Hindlimb muscle (tissue), 1 donor: ENCODE measurements around the gene ETS2. TPM values are rescaled to one million over a fixed set of nuclear protein-coding genes. Genes with fewer than 3 reads are reported as not detected.

ENCODE experiments used
- DNase-seq: peaks from one replicate; pipeline ENCODE4 v3.0.0-alpha.2; 2013
- polyA plus RNA-seq: library from polyadenylated mRNA; unstranded; fragments of 120-200 nt; gene quantifications from one replicate; pipeline ENCODE4 v1.2.1, GENCODE V29; 2013; ENCODE audit not compliant: insufficient read length

The ETS2 gene
- polyA plus RNA-seq, 1 donor = 31.3 TPM

DNA sequence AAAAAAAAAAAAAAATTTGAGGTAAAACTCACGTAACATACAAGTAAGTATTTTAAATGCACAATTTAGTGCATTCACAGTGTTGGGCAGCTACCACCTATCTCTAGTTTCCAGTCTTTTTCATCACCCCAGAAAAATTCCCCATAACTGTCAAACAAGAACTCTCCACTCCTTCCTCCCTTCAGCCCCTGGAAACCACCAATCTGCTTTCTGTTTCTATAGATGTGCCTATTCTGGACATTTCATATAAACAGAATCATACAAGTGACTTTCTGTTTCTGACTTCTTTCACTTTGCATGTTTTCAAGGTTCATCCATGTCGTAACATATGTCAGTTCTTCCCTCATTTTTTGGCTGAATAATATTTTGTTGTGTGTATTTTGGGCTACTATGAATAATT is 24.9 kb upstream of the ETS2 start:
- no peak for DNase-seq

DNA sequence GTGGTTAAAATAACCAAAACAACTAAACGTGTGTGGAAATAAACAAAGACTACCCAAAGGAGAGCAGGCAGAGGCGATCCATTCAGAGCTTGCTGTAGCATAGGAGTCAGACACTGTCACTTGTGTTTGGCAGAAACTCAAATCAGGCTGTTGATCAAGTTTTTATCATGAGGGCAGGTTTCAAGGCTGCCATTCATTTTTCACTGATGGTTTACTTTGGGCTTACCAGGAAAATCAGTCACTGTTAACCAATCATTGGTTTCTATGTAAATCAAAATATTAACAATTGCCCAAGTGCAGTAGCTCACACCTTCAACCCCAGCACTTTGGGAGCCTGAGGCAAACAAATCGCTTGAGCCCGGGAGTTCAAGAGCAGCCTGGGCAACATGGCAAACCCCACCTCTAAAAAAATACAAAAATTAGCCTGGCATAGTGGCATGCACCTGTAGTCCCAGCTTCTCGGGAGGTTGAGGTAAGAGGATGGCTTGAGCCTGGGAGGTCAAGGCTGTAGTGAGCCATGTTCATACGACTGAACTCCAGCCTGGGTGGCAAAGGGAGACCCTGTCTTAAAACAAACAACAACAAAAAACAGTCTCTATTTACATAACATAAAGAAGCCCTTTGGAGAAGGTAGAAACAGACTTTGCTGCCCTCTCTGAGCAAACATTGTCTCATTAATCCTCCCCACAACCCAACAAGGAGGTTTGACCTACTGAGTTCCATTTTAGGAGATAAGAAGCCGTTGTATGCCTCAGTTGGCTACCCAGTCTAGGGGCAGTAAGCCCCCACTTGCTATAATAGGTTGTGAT is 21.1 kb upstream of the ETS2 start:
- DNase-seq = no peak

DNA sequence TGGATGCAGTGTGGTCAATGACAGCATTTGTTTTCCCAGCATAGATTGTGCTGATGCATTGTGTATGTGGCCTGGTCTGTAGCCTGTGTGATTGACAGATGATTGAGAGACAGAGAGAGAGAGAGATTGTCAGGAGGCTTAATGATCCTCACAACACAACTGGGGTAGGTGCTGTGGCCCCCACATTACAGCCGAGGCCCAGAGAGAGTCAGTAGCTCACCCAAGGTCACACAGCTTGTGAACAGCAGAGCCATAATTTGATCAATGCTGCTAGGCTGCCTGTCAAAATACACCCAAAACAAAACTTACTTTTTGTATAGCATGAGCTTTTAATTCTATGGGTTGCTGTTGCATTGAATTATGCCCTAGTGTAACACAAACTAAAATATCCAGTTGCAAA is 20.2 kb upstream of the ETS2 start:
- no peak for DNase-seq

DNA sequence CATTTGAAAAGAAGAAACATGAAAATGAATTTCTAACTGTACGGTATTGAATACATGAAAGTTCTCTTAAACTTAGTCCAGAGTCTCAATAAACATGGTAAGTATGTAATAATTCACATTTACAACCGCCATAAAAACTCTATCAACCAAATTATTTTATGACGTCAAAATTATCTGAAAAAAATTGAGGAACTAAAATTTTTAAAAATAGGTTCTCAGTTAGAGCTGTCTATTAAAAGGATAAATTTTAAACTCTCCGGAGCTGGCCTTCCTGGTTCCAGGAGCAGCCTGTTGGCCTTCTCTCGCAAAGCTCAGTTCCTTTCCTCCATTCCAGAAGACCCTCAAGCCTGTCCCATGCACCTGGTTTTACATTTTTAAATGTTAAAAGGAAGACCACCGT is 18.7 kb upstream of the ETS2 start:
- DNase-seq = no peak

DNA sequence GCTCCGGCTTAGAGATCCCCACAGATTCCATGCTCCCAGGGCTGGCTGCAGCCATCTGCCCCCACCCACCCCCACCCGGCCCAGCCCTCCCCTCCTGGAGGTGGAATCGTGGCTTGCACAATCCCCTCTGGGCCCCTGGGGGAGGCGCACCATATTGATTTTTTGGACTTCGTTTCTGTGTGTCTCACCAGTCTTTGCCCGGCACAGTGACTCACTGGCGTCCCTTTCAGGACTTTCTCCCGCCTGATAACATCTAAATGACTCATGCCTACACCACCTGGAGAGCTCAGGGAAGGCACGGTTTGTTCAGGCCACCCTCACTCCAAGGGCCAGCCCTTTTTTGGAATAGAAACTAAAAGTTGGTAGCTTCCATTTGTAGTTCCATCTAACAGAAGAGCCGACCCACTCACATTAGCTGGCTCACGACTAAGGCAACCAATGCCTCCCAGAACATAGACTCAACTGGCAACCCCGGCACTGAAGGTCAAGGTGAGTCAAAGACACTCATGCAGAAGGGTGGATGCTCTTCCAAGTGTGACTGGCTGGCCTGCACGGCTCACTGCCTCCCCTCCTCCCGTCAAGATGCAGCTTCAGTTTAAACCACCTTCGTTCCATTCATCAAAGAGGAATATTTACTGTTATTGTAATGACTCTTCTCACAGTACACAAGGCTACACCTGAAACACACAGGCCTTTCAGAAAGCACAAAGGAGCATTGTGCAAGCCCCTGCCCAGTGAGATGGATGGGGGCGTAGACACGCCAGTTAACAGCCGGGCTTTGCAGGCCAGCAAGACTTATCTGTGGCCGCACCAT is 18.1 kb upstream of the ETS2 start:
- no peak for DNase-seq

DNA sequence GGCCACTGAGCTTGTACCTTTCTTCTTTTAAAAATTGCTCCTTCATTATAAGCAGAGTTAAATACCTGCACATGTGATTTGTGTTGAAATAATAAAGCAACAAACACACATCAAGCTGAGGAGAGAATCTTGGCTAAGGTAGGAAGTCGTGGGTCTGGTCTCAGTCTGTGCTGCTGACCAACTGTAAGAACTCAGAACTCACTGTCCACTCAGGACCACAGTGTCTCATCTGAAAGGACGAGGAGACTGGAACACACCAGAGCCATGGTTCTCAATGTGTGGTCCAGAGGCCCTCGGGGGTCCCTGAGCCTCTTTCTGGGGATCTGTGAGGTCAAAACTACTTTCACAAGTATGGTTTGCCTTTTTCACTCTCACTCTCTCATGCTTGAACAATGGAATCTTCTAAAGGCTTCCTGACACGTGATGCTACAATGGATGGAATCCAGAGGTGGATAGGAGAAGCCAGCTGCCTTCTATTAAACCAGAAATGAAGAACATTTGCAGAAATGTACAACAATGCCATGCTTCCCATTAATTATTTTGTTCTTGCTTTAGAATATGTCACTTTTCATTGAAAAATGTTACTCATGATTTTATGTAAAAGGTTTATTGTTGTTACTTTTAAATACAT is 17.3 kb upstream of the ETS2 start:
- no peak for DNase-seq

DNA sequence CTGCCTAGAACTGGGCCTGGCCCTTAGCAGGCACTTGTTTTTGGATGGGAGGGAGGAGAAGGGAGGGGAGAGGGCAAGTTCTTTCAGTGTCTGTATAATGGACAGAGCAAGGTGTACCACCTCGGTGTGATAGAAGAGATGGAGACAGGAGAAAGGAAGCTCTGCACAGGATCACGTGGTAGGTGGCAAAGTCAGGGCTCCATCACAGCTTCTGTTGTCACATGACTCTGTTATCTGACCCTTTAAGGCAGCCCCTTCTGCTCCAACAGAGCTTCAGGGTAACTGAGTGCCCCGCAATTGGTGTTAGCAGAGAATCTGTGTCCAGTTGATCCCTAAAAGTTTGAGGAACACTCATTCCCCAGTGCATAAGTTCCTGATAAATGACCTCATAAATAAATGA is 16.5 kb upstream of the ETS2 start:
- DNase-seq = no peak

DNA sequence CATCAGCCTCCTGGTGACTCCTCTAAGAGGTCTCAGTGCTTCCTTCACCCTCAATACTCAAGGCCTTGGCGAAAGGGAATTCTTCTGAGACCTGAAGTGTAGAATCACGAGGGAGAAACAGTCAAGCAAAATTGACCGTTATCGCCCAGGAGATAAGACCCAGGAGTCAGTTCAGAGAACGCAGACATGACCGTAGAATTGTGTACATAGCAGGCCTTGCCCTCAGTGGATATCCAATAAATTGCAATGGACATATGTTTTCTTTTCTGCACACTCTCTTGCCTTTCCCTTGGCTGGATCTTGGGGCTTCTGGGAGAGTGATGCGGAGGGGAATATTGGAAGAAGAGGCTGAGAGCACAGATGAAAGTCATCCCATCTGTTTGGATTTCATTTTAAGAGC is 15.7 kb upstream of the ETS2 start:
- no peak for DNase-seq

DNA sequence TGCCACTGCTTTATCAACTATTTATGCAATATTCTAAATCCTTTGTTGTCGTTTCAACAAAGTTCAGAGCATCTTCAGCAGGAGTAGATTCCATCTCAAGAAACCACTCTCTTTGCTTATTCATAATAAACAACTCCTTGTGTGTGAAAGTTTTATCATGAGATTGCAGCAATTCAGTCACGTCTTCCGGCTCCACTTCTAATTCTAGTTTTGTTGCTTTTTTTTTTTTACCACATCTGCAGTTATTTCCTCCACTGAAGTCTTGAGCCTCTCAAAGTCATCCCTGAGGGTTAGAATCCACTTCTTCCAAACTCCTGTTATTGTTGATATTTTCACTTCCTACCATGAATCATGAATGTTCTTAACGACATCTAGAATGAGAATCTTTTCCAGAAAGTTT is 14.8 kb upstream of the ETS2 start:
- no peak for DNase-seq

DNA sequence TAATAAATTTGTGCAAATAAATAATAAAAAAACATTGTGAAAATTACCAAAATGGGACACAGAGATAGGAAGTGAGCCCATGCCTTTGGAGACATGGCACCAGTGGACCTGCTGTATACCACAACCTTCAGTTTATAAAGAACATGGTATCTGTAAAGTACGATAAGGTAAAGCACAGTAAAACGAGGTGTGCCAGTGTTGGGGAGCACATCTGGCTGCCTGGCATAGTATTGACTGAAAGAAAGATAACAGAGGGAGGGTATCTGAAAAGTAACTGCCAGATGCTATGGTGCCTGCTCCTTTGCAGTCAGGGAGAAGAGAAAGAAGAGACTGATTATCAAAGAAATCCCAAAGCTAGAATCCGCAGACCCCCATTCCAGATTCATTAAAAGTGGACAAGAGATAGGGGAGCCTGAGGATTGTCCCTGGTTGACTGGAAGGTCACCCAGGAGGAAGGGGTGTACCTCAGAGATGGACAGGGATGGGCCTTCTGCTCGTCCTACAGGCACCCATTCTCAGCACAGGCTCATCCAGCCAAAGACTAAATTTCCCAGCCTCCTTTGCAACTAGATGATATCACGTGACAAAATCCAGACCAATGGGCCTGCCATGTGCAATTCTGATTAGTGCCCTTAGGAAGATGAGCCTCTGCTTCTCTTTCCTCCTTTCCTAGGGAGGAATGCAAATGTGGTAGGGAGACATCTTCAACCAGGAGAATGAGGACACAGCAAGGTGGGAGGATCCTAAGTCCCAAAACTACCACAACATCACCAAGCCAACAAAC is 12.9 kb upstream of the ETS2 start:
- DNase-seq = no peak

DNA sequence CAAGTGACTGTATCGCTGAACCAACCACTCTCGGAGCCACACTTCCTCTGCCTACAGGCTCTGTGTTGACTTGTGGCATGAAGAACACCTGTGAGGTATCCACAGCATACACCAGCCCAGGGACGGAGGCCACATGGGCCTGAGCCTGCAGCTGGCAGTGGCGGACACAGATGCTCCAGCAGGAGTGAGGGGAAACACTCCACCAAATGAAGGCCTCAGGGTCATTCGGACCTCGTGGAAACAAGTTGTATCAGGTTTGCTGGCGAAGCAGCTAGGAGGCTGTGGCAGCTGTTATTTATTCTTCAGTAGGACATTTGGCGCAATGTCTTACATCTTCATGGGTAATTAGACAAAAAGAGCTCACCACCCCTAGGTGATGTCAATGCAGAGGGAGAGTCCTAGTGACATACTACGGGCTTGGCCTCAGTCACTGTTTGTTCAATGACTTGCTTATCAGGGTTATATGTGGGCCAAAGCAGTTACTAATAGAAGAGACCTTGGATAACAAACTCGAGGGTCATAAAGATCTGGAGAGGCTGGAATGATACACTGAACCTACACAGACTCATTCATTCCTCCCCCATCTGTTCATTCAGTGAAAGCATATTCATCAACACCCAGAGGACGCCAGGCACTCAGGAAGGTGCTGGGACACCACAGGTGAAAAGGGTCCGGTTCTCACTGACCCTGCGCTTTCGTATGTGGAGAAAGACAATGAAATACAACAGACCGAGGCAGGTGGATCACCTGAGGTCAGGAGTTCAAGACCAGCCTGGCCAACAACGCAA is 11.6 kb upstream of the ETS2 start:
- no peak for DNase-seq

DNA sequence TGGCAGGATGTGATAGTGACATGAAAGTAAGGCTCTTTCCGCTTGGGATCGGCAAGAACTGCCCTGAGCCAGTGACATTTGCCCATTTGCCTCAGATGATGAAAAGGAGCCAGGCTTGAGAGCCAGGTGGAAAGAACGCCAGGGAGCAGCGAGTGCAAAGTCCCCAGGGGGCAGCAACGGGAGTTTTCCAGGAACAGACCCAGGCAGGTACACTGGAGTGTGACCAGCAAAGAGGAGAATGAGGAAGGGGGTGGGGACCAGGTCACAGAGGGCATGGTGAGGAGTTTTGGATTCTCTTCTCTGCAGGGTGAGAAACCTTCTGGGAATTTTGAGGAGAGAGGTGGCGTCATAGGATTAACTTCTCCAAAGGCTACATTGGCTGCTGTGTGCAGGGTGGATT is 10.8 kb upstream of the ETS2 start:
- DNase-seq = no peak

DNA sequence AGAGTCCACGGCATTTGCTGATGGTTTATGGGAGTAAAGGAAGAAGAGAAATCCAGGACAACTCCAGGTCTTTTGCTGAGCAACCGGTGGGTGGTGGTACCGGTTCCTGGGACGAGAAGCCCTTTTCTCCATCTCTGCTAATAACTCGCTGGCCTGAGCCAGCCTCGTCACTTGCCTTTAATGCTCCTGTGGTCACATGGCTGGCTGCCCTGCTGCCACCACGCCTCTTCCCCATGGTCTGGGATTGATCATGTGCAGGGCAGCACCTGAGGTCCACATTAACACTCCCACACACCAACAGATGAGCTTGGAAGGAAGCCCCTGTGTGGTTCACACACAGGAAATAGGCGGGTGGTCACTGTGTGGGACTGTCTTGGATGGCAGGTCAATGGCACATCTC is 10.3 kb upstream of the ETS2 start:
- DNase-seq = no peak

DNA sequence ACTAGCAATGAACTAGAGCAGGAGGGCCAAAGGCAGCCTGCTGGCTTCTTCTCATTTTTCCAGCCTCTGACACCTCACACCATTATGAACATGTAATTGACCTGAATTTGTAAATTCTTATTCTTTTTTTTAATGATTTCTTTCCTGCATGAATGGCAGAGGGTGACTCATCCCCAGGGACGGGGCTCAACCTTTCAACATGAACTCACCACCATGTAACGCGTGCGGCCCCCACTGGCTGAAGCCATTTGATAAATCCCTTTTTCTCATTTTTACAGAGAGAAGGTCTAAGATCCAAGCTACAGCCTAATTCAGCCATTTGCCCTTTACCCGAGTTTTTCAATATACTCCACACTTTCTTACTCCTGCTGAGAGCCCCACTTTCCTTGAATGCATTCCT is 9.3 kb upstream of the ETS2 start:
- DNase-seq = no peak

DNA sequence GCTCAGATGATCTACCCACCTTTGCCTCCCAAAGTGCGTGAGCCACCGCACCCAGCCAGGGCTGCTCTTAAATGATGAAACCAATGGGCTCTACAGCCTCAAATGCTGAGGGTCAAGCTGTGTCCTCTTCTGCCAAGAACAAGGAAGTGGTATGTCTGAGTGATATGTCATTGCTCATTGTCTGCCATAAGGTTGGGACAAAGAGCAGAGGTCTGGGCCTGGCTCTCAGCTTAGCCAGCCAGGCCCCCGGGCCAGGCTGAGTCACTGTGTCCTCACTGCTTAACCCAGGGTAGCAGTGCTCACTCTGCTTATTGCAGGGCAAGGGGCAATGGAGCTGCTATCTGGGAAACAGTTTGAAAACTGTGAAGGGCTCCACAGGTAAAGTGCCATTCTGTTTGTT is 8.3 kb upstream of the ETS2 start:
- DNase-seq = no peak

DNA sequence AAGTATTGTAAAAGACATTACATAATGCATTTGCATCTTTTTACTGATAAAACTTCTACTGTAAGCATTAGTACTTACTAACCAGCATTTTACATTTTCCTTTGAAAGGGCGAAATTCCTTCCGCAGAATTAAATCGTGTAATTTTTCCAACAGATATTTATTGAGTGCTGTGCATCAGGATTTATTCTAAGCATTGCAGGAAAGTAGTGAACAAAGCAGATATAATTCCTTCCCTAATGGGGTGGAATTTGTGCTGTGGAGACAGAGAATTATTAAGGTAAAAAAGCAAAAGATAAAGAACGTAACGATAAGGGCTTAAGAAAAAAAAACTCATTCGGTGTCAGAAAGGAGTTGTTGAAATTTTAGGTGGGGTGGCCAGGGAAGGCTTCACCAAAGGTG is 7.6 kb upstream of the ETS2 start:
- no peak for DNase-seq

DNA sequence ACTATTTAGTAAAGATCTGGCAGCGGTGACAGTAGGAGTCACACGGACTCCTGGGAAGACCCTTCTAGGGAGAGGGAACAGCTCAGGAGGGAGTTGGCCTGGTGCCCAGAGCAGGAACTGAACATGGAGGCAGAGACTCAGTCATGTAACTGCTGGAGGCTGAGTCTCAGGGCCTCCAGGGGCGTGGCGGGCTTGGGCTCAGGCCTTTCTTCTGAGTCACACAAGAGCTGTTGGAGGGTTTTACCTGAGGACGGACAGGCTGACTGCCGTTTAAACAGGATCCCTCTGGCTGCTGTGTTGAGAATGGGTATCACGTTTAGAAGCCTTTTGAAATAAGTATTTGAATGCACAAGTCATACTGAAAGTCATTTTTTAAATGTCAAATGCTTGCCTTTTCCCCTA is 7.2 kb upstream of the ETS2 start:
- no peak for DNase-seq

DNA sequence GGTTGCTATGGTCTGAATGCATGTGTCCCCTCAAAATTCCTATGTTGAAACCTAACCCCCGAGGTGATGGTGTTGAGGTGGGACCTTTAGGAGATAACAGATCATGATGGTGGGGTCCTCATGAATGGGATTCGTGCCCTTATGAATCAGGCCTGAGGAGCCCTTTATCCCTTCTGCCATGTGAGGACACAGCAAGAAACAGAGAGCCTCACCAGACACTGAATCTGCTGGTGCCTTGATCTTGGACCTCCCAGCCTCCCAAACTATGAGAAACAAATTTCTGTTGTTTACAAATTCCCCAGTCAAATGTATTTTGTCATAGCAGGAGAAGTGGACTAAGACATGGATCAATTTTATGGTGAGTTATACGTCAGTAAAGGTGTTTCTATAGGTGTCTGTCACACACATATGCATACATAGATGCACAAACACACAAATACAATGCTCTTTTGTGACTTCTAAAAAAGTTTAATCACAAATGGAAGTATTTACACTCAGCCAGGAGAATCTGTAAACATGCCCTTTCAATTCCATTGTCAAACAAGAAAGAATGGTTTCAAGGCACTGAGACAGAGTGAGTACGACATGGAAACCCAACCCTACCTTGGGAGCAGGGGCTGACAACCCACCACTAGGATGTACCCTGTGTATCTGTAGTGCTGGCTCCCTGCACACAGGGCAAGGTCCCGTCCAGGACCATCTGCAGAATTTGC is 5.5 kb upstream of the ETS2 start:
- DNase-seq = no peak

DNA sequence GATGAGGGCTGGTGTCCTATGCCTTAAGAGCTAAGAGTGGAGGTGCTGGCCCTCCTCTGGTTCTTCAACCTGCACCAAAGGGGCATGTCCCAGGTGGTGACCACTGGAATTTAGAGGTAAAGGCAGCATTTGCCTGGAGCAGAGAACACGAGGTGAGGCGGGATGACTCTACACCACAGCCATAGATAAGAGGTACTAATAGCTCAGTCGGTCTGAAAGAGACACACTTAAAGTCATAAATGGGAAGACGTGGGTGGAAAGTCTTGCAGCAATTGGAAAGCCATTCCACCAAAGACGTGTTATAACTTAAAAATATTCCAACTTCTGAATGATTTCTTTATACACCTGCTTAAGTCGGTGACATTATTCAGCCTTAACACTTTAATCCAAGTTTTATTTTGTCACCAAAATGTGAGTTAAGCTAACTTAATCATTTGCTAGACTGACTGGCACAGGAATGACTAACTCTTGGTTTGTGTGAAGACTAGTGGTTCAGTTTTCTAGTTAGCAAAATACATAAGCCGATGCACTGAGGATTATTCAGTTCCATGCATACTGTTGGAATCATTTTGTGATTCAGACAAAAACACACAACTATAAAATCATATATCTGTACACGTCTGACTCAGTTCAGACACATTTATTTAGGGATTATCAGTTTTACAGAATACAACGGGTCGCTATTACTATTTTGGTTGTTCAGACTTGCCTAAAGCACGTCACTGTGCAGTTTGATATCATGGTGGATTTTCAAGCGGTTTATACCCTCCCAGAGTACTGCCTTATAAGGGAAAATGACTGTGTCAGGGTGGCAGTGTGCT is 4.6 kb upstream of the ETS2 start:
- no peak for DNase-seq
